GM21619 (cell line): ENCODE measurements around the gene SSPN.

ENCODE experiments used
- ATAC-seq: cut with Tn5 transposase; IDR thresholded peaks from one replicate; pipeline ENCODE4 v1.9.1; 2021; ENCODE audit not compliant: unreplicated experiment

SSPN gene

GRCh38 chr12:26255893-26256645, 60.7 kb downstream of the SSPN start:
- ATAC-seq = no peak

GRCh38 chr12:26264215-26264838, 69.0 kb downstream of the SSPN start:
- no peak for ATAC-seq

- no peak for ATAC-seq
These were observed 70.2 kb downstream of the SSPN start for GRCh38 chr12:26265606-26266005.

GRCh38 chr12:26266881-26267280, 71.5 kb downstream of the SSPN start:
- no peak for ATAC-seq

GRCh38 chr12:26268841-26269561, 73.6 kb downstream of the SSPN start:
- ATAC-seq = no peak

- no peak for ATAC-seq
These were observed 74.3 kb downstream of the SSPN start for GRCh38 chr12:26269562-26270284.

- no peak for ATAC-seq
These were observed 75.7 kb downstream of the SSPN start for GRCh38 chr12:26271024-26271423.

- no peak for ATAC-seq
These were observed 76.6 kb downstream of the SSPN start for GRCh38 chr12:26271889-26272492.

GRCh38 chr12:26272851-26273250, 77.5 kb downstream of the SSPN start:
- ATAC-seq = no peak

- no peak for ATAC-seq
These were observed 78.4 kb downstream of the SSPN start for GRCh38 chr12:26273811-26274210.

GRCh38 chr12:26274441-26275312, 79.3 kb downstream of the SSPN start:
- ATAC-seq = peak; percentile 97

GRCh38 chr12:26275313-26276131, 80.1 kb downstream of the SSPN start:
- no peak for ATAC-seq

- ATAC-seq = no peak
These were observed 81.3 kb downstream of the SSPN start for GRCh38 chr12:26276709-26277108.

- ATAC-seq = no peak
These were observed 82.3 kb downstream of the SSPN start for GRCh38 chr12:26277506-26278246.

GRCh38 chr12:26278266-26278665, 82.9 kb downstream of the SSPN start:
- no peak for ATAC-seq

GRCh38 chr12:26278666-26279065, 83.3 kb downstream of the SSPN start:
- no peak for ATAC-seq

- ATAC-seq = no peak
These were observed 83.7 kb downstream of the SSPN start for GRCh38 chr12:26279091-26279490.

GRCh38 chr12:26279908-26280307, 84.5 kb downstream of the SSPN start:
- no peak for ATAC-seq
